8988T (cell line): ENCODE measurements around the gene CHCHD4.
"Not testable (repeated sequence)": the region's sequence is repeated elsewhere in the genome, so short reads cannot be mapped to it uniquely, and the experiment has no call there.

ENCODE experiments used
- DNase-seq: peaks from one replicate; pipeline ENCODE4 v3.0.0; 2011

Gene CHCHD4

DNA sequence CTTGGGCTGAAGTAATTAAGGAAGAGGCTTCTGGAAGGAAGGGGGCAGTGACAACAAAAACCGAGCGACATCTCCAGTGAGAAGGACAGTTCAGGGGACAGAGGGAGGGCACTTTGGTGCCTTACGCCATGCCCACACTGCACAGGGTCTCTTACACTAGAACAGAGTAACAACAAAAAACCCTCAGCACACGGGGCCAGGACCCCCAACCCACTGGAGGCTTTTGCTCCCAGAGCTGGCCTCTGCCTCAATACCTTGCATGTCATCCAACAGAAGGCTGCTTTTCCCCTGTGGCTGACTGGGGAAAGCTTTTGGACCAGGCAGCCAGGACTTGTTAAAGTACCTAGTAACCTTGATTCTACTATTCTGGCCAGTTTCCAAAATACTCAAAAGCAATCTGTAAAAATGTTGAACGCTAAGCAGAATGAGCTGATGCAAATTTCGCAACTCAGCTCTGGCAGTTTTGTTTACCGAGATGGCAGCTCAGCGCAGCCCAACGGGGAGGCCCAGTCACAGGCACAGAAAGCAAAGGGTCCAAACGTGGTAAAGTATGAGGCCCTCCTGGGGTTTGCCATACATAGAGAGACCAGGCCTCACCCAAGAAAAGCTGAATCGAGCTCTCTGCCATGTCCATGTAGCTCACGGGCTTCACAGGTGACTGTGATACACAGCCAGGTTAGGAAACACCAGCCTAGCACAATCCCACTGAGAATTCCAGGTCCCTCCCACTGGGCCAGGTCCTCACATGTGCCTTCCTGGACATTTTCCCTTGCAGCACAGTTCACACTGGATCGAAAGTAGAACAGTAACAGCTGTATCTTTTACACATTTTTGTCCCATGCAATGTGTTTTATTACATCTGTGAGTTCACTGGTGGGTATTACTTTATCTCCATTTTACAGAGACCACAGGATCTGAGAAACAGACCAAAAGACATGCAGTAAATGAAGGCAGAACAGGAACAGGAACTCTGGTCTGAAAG lies 6.0 kb downstream of the CHCHD4 start:
- no peak for DNase-seq

- no peak for DNase-seq
These were observed 6.9 kb downstream of the CHCHD4 start for GRCh38 chr3:14117468-14118399.

DNA sequence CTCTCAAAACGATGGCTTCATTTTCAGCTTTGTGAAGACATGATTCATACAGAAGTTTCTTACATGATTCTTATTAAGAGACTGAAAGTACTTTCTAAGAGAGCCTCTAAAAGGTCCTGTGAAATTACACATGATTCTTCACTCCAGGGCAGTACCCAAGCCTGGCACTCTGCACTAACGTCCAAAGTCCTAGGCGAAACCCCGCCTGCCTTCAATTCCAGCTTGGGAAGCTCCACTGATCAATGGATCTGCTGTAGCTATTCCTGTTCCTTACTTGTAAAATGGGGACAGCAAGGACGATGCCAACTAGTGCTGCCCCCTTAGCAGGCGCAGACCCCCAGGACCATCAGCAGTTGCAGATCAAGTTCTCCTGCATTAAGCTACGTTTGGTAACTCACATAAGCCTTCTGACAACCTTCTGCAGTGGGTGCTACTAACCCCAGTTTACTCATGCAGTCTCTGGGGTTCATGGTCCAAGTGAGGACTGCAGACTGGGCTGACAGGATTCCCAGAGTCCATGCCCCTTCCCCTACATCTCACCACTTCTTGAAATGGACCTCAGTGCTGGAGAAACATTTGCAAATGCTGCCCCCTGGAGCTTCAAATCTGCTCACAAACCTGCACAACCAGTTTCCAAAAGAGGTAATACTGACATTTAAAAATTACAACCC lies 10.6 kb downstream of the CHCHD4 start:
- DNase-seq = no peak

DNA sequence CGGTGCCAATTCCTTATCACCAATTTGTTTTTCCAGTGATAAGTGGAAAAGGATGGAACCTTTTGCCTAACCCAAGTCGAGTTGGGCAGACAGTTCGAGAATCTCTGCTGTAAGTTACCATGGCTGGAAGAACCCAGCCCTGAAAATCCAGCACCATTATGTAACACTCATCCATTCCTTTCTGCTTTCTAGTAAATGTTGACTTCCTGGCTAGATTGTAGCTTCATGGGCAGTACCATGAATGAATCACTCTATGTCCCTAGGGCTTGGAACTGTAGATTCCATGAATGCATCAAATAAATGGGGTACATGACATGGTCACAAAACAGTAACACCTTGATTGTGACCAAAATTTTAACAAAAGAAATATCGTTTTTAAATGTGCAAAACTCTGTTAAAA lies 14.0 kb downstream of the CHCHD4 start:
- DNase-seq = no peak

GRCh38 chr3:14109821-14110220 lies 14.8 kb downstream of the CHCHD4 start:
- DNase-seq = not testable (repeated sequence)

- DNase-seq = no peak
These were observed 26.9 kb downstream of the CHCHD4 start for GRCh38 chr3:14097616-14098391.

DNA sequence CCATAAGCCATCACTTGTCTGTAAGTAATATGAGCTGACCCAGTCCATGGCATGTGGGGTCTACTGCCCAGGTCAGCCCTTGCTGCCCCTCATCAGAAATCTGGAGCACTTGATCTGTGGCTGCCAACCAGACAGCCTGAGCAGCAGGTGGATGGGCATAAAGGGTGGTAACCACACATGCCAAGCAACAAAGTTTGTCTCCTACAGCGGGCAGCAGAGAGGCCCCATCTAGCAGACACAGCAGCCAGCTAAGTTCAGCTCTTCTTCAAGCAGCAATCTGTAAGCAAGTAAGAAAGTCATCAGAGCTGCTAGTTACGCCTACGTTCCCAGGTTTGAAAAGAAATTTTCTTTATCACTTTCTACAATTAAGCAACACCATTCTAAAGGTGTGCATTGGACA lies 27.9 kb downstream of the CHCHD4 start:
- DNase-seq = no peak

DNA sequence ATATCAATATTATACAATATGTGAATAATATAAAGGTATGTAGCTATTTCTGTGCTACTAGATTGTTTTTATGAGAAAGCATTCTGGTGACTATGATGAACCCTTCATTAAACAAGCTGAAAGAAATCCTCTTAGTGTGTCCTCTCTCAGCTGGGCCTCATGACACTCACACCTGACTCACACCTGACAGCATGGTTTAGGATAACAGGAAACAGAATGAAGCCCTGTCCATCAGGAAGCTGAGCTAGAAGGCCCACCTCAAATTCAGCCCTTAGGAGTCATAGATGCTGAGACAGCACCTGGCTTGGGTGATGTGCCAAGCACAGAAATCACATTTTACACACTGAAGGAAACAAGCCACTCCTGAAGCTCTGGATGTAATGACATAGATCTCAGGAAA lies 30.8 kb downstream of the CHCHD4 start:
- DNase-seq = no peak

- no peak for DNase-seq
These were observed 32.2 kb downstream of the CHCHD4 start for GRCh38 chr3:14092464-14092863.

GRCh38 chr3:14091959-14092358 lies 32.7 kb downstream of the CHCHD4 start:
- not testable (repeated sequence) for DNase-seq

DNA sequence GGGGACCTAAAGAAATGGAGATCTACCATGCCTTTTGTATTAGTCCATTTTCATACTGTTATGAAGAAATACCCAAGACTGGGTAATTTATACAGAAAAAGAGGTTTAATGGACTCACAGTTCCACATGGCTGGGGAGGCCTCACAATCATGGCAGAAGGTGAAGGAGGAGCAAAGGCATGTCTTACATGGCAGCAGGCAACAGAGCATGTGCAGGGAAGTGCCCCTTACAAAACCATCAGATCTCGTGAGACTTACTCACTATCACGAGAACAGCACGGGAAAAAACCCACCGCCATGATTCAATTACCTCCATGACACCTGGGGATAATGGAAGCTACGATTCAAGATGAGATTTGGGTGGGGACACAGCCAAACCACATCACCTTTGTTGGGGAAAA lies 37.2 kb downstream of the CHCHD4 start:
- not testable (repeated sequence) for DNase-seq

GRCh38 chr3:14082108-14082657 lies 42.5 kb downstream of the CHCHD4 start:
- DNase-seq = no peak

DNA sequence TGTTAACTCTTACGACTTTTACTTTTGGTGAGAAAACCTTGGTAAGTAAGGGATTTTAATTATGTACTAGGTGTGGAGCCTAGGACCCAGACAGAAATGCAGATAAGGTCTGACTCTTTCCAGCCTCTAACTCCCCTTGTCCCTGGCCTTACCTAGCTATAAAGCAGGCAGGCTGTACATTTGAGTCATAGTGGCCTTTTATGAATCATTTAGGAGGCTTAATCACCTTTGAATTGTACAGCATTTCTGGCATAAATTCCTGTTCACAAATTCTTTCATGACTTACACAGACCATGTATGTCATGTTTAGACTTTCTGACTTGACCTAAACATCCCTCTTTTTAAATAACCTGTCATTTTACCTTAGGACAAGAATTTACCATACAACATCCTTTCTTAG lies 47.4 kb downstream of the CHCHD4 start:
- no peak for DNase-seq

- not testable (repeated sequence) for DNase-seq
These were observed 49.4 kb downstream of the CHCHD4 start for GRCh38 chr3:14075233-14075632.

GRCh38 chr3:14064910-14065309 lies 59.8 kb downstream of the CHCHD4 start:
- no peak for DNase-seq

DNA sequence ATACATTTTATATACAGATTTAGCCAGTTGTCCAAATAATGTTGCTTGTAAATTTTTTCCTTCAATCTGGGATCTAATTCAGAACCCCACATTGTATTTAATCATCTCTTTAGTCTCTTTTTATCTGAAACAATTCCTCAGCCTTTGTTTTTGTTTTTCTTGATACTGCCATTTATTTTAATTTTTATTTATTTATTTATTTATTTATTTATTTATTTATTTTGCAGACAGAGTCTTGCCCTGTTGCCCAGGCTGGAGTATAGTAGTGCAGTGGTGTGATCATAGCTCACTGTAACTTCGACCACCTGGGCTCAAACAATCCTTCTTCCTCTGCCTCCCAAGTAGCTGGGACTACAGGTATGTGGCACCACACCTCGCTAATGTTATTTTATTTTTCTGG lies 61.5 kb downstream of the CHCHD4 start:
- no peak for DNase-seq
